Thyroid gland (tissue), 4 donors: ENCODE measurements around the gene RAB39B.

Experiments used
- CTCF ChIP-seq, 6 experiments: fragments of 200-600 bp in 3 of 6; fragments of 450-650 bp in 3 of 6; sonication (generic) in 3 of 6; IDR thresholded peaks; one replicate each; pipeline ENCODE4 v1.5.1; 2016 to 2019; ENCODE audit warnings: antibody characterized with exemption in 6 of 6, mild to moderate bottlenecking in 2 of 6, inconsistent platforms in 1 of 6, moderate library complexity in 1 of 6
- POLR2A ChIP-seq, 2 donors: fragments of 450-650 bp; IDR thresholded peaks; one replicate each; pipeline ENCODE4 v1.6.1; 2017; ENCODE audit warnings: antibody characterized with exemption in 2 of 2, mild to moderate bottlenecking in 2 of 2, moderate library complexity in 1 of 2

DNA sequence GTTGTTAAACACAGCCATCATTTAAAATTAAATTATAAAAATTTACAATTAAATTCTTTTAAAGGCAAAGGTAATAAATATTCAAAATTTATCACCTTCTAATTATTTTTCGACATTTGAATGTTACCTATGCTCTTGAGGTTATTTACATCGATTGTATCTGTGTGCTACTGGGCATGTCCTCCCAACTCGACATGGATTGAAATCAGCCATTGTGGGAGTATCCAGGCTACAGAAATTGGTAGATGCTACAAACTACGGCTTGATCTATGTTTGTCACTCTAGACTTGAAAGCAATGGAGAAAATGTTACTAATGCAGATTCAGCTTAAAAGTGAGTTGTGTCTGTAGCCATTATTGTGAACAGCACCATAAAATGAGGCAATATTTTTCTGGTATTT is 50.6 kb downstream of the RAB39B start:
- TF ChIP-seq POLR2A (IDR thresholded peaks at IDR 0.05) (no peak), CTCF (IDR thresholded peaks at IDR 0.05) (no peak)
